GM21528 (cell line): ENCODE data around the gene ARHGEF4.

Experiments used
- ATAC-seq: cut with Tn5 transposase; IDR thresholded peaks from one replicate; pipeline ENCODE4 v1.9.1; 2021; ENCODE audit warnings: mild to moderate bottlenecking, moderate library complexity; ENCODE audit not compliant: unreplicated experiment, low FRiP score

ARHGEF4 gene

GRCh38 chr2:131033786-131034121 lies 197.0 kb downstream of the ARHGEF4 start:
- ATAC-seq: no peak

GRCh38 chr2:131034122-131035051 lies 197.7 kb downstream of the ARHGEF4 start:
- no peak for ATAC-seq

- no peak for ATAC-seq
Measured at GRCh38 chr2:131035112-131035825, 198.6 kb downstream of the ARHGEF4 start.

- ATAC-seq: no peak
Measured at GRCh38 chr2:131035826-131036231, 199.1 kb downstream of the ARHGEF4 start.

GRCh38 chr2:131036269-131036668 lies 199.6 kb downstream of the ARHGEF4 start:
- ATAC-seq: no peak

GRCh38 chr2:131036696-131037397 lies 200.1 kb downstream of the ARHGEF4 start:
- ATAC-seq: no peak

GRCh38 chr2:131037398-131038257 lies 200.9 kb downstream of the ARHGEF4 start:
- ATAC-seq: no peak

- no peak for ATAC-seq
Measured at GRCh38 chr2:131038258-131039100, 201.8 kb downstream of the ARHGEF4 start.

- ATAC-seq: no peak
Measured at GRCh38 chr2:131039101-131039440, 202.4 kb downstream of the ARHGEF4 start.

GRCh38 chr2:131039535-131039907 lies 202.8 kb downstream of the ARHGEF4 start:
- ATAC-seq: no peak

GRCh38 chr2:131039908-131040660 lies 203.4 kb downstream of the ARHGEF4 start:
- ATAC-seq: no peak

- ATAC-seq: no peak
Measured at GRCh38 chr2:131040661-131041401, 204.1 kb downstream of the ARHGEF4 start.

GRCh38 chr2:131041402-131042147 lies 204.9 kb downstream of the ARHGEF4 start:
- no peak for ATAC-seq

GRCh38 chr2:131042148-131042775 lies 205.5 kb downstream of the ARHGEF4 start:
- no peak for ATAC-seq

GRCh38 chr2:131043199-131044074 lies 206.7 kb downstream of the ARHGEF4 start:
- no peak for ATAC-seq
